ENCODE results near the gene DPP10.
"Not testable (repeated sequence)": the region's sequence is repeated elsewhere in the genome, so short reads cannot be mapped to it uniquely, and the experiment has no call there.

The DPP10 gene

DNA sequence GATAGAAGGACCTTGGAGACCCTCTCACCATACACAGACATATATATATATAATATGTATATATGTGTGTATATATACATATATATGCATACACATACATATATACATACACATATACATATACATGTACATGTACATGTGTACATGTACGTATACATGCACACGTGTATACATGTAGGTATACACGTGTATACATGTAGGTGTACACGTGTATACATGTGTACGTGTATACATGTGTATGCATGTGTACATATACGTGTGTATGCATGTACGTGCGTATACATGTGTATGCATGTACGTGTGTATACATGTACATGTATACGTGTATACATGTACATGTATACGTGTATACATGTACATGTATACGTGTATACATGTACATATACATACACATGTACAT, 54.5 kb downstream of the DPP10 start:
- TF ChIP-seq, protein P1, sequence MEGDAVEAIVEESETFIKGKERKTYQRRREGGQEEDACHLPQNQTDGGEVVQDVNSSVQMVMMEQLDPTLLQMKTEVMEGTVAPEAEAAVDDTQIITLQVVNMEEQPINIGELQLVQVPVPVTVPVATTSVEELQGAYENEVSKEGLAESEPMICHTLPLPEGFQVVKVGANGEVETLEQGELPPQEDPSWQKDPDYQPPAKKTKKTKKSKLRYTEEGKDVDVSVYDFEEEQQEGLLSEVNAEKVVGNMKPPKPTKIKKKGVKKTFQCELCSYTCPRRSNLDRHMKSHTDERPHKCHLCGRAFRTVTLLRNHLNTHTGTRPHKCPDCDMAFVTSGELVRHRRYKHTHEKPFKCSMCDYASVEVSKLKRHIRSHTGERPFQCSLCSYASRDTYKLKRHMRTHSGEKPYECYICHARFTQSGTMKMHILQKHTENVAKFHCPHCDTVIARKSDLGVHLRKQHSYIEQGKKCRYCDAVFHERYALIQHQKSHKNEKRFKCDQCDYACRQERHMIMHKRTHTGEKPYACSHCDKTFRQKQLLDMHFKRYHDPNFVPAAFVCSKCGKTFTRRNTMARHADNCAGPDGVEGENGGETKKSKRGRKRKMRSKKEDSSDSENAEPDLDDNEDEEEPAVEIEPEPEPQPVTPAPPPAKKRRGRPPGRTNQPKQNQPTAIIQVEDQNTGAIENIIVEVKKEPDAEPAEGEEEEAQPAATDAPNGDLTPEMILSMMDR (IDR thresholded peaks at IDR 0.05; ENCODE audit: control insufficient read depth, extremely low read depth, insufficient read depth): no peak
- no peak overlapping the region for H3K4me3 ChIP-seq (ENCODE audit: low read depth, low read length)
- no peak for DNase-seq (ENCODE audit: low read depth)

DNA sequence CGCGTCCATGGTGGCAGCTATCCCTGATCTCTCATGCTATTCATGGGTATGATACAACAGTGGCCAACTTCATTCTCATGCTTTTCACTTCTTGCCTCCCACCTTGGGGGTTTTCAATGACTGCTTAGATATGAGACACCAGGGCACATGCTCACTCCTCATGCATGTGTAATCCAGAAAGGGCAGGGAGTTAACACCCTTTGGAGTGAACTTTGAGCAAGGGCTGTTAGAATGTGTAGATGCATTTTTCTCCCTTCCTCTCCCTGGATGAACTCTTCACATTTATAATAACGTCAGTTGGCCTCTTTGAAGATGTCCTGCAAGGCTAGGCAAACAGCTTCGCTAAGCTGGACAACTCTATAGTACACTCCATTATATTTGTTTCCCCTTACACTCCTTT, 56.7 kb downstream of the DPP10 start:
- H3K4me3 ChIP-seq (ENCODE audit: low read depth, low read length): no peak overlapping the region
- TF ChIP-seq, protein P1 (IDR thresholded peaks at IDR 0.05; ENCODE audit: control insufficient read depth, extremely low read depth, insufficient read depth): no peak
- DNase-seq (ENCODE audit: low read depth): no peak

DNA sequence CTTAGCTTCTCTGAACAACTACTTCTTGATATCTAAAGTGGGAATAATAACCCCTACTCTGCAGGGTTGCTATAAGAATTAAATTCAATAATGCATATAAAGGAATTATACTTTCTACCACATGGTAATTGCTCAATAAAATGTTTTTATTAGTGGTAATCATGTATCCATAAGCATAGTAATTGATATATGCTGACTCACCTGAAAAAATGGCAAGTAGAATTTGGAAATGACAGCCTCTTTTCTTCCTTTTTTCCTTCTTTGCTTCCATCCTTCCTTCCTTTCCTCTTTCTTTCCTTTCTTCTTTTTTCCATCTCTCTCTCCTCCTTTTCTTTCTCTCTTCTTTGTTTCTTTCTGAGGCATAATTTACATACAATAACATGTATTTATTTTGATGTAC, 65.3 kb downstream of the DPP10 start:
- no peak for DNase-seq (ENCODE audit: low read depth)
- H3K4me3 ChIP-seq (ENCODE audit: low read depth, low read length): no peak overlapping the region
- TF ChIP-seq, protein P1 (IDR thresholded peaks at IDR 0.05; ENCODE audit: control insufficient read depth, extremely low read depth, insufficient read depth): no peak

DNA sequence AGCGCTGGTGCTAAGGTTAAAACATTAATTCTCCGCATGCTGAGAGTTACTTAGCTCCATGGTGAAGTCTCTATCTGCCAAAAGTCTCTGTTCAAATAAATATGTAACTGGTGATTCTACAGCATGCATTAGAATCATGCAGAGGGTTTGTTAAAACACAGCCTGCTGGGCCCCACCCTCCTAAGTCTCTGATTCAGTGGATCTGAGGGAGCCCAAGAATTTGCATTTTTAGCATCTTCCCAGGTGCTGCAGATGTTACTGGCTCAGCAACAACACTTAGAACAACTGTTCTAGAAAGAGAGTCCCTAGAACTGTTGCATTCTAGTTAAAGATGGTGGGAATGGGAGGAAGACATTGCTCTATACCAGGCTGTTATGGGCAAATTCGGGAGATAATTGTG, 73.4 kb downstream of the DPP10 start:
- DNase-seq (ENCODE audit: low read depth): no peak
- H3K4me3 ChIP-seq (ENCODE audit: low read depth, low read length): no peak overlapping the region
- TF ChIP-seq, protein P1 (IDR thresholded peaks at IDR 0.05; ENCODE audit: control insufficient read depth, extremely low read depth, insufficient read depth): no peak

DNA sequence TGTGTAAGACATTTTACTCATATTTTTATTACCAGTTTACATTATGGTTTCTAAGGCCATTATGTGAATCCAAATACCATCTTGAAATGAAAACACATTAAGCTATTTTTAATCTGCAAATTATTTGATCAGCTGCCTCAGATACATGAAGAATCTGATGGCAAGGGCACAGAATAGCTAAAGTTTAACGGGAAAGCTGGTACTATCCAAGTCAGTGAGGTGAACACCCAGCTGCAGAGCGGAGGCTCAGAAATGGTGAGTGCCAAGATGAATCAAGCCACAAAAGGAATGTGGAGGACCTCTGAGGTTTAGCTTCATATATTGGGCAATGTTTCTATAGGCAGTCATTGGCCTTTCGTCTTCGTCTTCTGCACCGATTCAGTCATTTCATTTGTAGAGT, 75.1 kb downstream of the DPP10 start:
- H3K4me3 ChIP-seq (ENCODE audit: low read depth, low read length): no peak overlapping the region
- TF ChIP-seq, protein P1 (IDR thresholded peaks at IDR 0.05; ENCODE audit: control insufficient read depth, extremely low read depth, insufficient read depth): no peak
- no peak for DNase-seq (ENCODE audit: low read depth)

DNA sequence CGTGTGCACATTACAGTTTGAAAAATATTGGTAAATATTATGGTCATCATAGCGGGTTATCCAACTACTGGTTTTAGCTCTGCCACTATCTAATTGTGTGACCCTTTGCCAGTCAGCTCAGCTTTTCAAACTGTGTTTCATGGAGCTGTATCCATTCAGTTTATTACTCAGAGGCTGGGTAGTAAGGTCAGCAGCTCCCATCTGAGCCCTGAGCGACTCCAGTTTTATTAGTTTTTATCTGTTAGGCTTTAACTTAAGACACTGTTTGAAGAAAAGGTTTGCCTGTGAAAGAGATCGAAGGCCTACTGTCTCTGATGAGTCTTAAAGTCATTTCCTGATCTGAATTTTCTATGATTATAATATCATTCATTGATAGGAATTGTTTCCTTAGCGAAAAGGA, 76.3 kb downstream of the DPP10 start:
- no peak overlapping the region for H3K4me3 ChIP-seq (ENCODE audit: low read depth, low read length)
- TF ChIP-seq, protein P1 (IDR thresholded peaks at IDR 0.05; ENCODE audit: control insufficient read depth, extremely low read depth, insufficient read depth): no peak
- DNase-seq (ENCODE audit: low read depth): no peak

DNA sequence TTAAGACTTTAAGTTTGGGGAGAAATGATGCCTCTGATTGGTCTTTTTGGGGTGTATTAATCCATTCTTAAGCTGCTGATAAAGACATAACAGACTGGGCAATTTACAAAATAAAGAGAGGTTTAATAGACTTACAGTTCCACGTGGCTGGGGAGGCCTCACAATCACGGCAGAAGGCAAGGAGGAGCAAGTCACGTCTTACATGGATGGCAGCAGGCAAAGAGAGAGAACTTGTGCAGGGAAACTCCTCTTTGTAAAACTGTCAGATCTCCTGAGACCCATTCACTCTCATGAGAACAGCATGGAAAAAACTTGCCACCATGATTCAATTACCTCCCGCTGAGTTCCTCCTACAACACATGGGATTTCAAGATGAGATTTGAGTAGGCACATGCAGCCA, 80.2 kb downstream of the DPP10 start:
- H3K4me3 ChIP-seq (ENCODE audit: low read depth, low read length); DNase-seq (ENCODE audit: low read depth): not testable (repeated sequence)

DNA sequence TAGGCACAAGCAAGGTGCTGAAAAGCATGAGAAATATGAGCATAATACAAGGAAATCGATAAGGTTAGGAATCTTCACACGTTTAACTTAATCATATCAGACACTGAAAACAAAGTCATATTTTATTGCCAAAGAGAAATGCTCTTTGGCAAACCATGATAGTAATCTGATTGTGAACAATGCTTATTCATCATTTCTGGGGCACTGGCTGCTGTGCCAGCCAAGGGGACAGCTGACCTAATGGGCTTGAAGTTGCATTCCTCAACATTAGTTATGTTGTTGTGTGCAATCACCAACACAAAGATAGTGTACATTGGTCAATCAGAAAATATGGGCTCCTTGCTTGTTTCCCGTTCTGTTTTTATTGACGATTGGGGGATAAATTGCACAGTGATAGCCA, 83.5 kb downstream of the DPP10 start:
- no peak for DNase-seq (ENCODE audit: low read depth)
- H3K4me3 ChIP-seq (ENCODE audit: low read depth, low read length): no peak overlapping the region
- TF ChIP-seq, protein P1 (IDR thresholded peaks at IDR 0.05; ENCODE audit: control insufficient read depth, extremely low read depth, insufficient read depth): no peak
